IMR-90 (cell line): ENCODE results near the gene SYTL1. TPM values are rescaled to one million over a fixed set of nuclear protein-coding genes. Genes with fewer than 3 reads are reported as not detected.

Source experiments
- ATAC-seq: fragments of 200-7000 bp; cut with Tn5 transposase; 2 replicates; pipeline ENCODE4 v1.9.1; 2020; ENCODE audit warnings: low read depth, mild to moderate bottlenecking, moderate library complexity
- BruUV-seq: library from RNA; stranded (reverse); fragments of 400-500 nt; replicated peaks from 2 replicates; lab custom pipeline; 2021; lab: Mats Ljungman, UMichigan
- CTCF ChIA-PET: fragments of 300-600 bp; formaldehyde crosslinking; extraction: SDS; loops from one replicate; lab custom pipeline; 2021; ENCODE audit warnings: antibody characterized with exemption; lab: Yijun Ruan, JAX
- POLR2A ChIA-PET: fragments of 300-600 bp; sonication (Branson Sonifier 250); formaldehyde crosslinking; loops from one replicate; lab custom pipeline; 2022; ENCODE audit warnings: antibody characterized with exemption; ENCODE audit not compliant: unreplicated experiment; lab: Charles Lee
- DNase-seq: peaks from one replicate; pipeline ENCODE4 v3.0.0; 2013
- H2AFZ ChIP-seq: replicated peaks from 2 replicates; pipeline ENCODE3; 2013; ENCODE audit warnings: low read length, mild to moderate bottlenecking; ENCODE audit not compliant: poor library complexity
- H2AK5ac ChIP-seq: 2 replicates; pipeline ENCODE4 v1.6.1; 2013; ENCODE audit warnings: low read depth, low read length, inconsistent platforms
- H2AK9ac ChIP-seq: replicated peaks from 2 replicates; pipeline ENCODE3; 2013; ENCODE audit warnings: mild to moderate bottlenecking, low read depth, low read length, moderate library complexity; ENCODE audit not compliant: poor library complexity
- H2BK120ac ChIP-seq: 2 replicates; pipeline ENCODE4 v1.6.1; 2013; ENCODE audit warnings: low read depth, low read length, inconsistent platforms
- H2BK15ac ChIP-seq: 3 replicates; pipeline ENCODE4 v1.6.1; 2013; ENCODE audit warnings: low read depth, low read length, inconsistent platforms
- H2BK20ac ChIP-seq: 2 replicates; pipeline ENCODE4 v1.6.1; 2013; ENCODE audit warnings: low read depth, mild to moderate bottlenecking, inconsistent platforms, low read length, moderate library complexity
- H2BK5ac ChIP-seq: 2 replicates; pipeline ENCODE4 v1.6.1; 2013; ENCODE audit warnings: mild to moderate bottlenecking, low read depth, low read length, inconsistent platforms; ENCODE audit not compliant: poor library complexity, severe bottlenecking
- H3K14ac ChIP-seq: replicated peaks from 2 replicates; pipeline ENCODE4 v1.6.1; 2013; ENCODE audit warnings: low read depth, low read length, inconsistent platforms
- H3K18ac ChIP-seq: 2 replicates; pipeline ENCODE4 v1.6.1; 2013; ENCODE audit warnings: low read depth, low read length, control low read depth
- H3K23ac ChIP-seq: 2 replicates; pipeline ENCODE4 v1.6.1; 2013; ENCODE audit warnings: low read depth, low read length, inconsistent platforms
- H3K27ac ChIP-seq: 2 replicates; pipeline ENCODE4 v1.5.1; 2013; ENCODE audit warnings: mild to moderate bottlenecking, control low read depth, low read length; ENCODE audit not compliant: insufficient read depth
- H3K27me3 ChIP-seq: 2 replicates; pipeline ENCODE4 v1.6.1; 2013; ENCODE audit warnings: low read length; ENCODE audit not compliant: control insufficient read depth, insufficient read depth
- H3K36me3 ChIP-seq: 2 replicates; pipeline ENCODE4 v1.6.1; 2013; ENCODE audit warnings: low read length, mixed read lengths; ENCODE audit not compliant: control insufficient read depth, insufficient read depth
- H3K4ac ChIP-seq: 2 replicates; pipeline ENCODE4 v1.6.1; 2013; ENCODE audit warnings: low read depth, low read length, inconsistent platforms
- H3K4me1 ChIP-seq: 2 replicates; pipeline ENCODE4 v1.6.1; 2013; ENCODE audit warnings: low read length, mixed read lengths; ENCODE audit not compliant: control insufficient read depth, insufficient read depth
- H3K4me2 ChIP-seq: 2 replicates; pipeline ENCODE4 v1.6.1; 2013; ENCODE audit warnings: low read depth, mild to moderate bottlenecking, control low read depth, low read length, moderate library complexity
- H3K4me3 ChIP-seq: 2 replicates; pipeline ENCODE4 v1.5.1; 2013; ENCODE audit warnings: low read depth, mild to moderate bottlenecking, control low read depth, low read length, moderate library complexity; ENCODE audit not compliant: insufficient read depth
- H3K56ac ChIP-seq: 2 replicates; pipeline ENCODE4 v1.6.1; 2013; ENCODE audit warnings: low read length, inconsistent platforms; ENCODE audit not compliant: insufficient read depth; ENCODE audit errors: extremely low read depth
- H3K79me1 ChIP-seq, 2 experiments: 2 replicates each; pipeline ENCODE4 v1.6.1; 2013; ENCODE audit warnings: low read length in 2 of 2, inconsistent platforms in 1 of 2, low read depth in 1 of 2
- H3K9ac ChIP-seq: 2 replicates; pipeline ENCODE4 v1.6.1; 2013; ENCODE audit warnings: low read depth, low read length, control low read depth
- H3K9me1 ChIP-seq: 2 replicates; pipeline ENCODE4 v1.6.1; 2013; ENCODE audit warnings: low read length, inconsistent platforms; ENCODE audit not compliant: insufficient read depth
- H3K9me3 ChIP-seq: 2 replicates; pipeline ENCODE4 v1.6.1; 2013; ENCODE audit warnings: low read length; ENCODE audit not compliant: control insufficient read depth, insufficient read depth
- H4K20me1 ChIP-seq: 2 replicates; pipeline ENCODE4 v1.6.1; 2013; ENCODE audit warnings: low read length, inconsistent platforms; ENCODE audit not compliant: insufficient read depth
- H4K5ac ChIP-seq: 2 replicates; pipeline ENCODE4 v1.6.1; 2013; ENCODE audit warnings: mild to moderate bottlenecking, low read depth, low read length, control low read depth
- H4K8ac ChIP-seq, 2 experiments: 2 replicates each; pipeline ENCODE4 v1.6.1; 2013; ENCODE audit warnings: low read depth in 2 of 2, low read length in 2 of 2, control low read depth in 1 of 2, inconsistent platforms in 1 of 2
- H4K91ac ChIP-seq: 2 replicates; pipeline ENCODE4 v1.6.1; 2013; ENCODE audit warnings: low read depth, low read length, inconsistent platforms; ENCODE audit not compliant: insufficient read depth
- BHLHE40 ChIP-seq: fragments of 150-350 bp; IDR thresholded peaks from 2 replicates; pipeline ENCODE4 v1.6.1; 2016; ENCODE audit warnings: mild to moderate bottlenecking, low read depth, low read length
- CEBPB ChIP-seq: IDR thresholded peaks from 2 replicates; pipeline ENCODE4 v1.6.1; 2012; ENCODE audit warnings: low read depth, low read length, improper control_type of control experiment
- CHD1 ChIP-seq: IDR thresholded peaks from 2 replicates; pipeline ENCODE4 v1.6.1; 2012; ENCODE audit warnings: low read depth, low read length, improper control_type of control experiment
- ELK1 ChIP-seq: fragments of 150-350 bp; IDR thresholded peaks from 2 replicates; pipeline ENCODE4 v1.6.1; 2016; ENCODE audit warnings: low read depth, mild to moderate bottlenecking, low read length, moderate library complexity, borderline replicate concordance
- FOS ChIP-seq: fragments of 150-350 bp; IDR thresholded peaks from 2 replicates; pipeline ENCODE4 v1.6.1; 2016; ENCODE audit warnings: low read depth, low read length
- MAFK ChIP-seq: IDR thresholded peaks from 2 replicates; pipeline ENCODE4 v1.6.1; 2012; ENCODE audit warnings: low read depth, low read length, improper control_type of control experiment
- MAZ ChIP-seq: IDR thresholded peaks from 2 replicates; pipeline ENCODE4 v1.6.1; 2012; ENCODE audit warnings: low read depth, mild to moderate bottlenecking, low read length, improper control_type of control experiment, moderate library complexity, borderline replicate concordance
- MXI1 ChIP-seq: IDR thresholded peaks from 2 replicates; pipeline ENCODE4 v1.6.1; 2012; ENCODE audit warnings: low read depth, mild to moderate bottlenecking, low read length, moderate library complexity, borderline replicate concordance
- NFE2L2 ChIP-seq: fragments of 150-350 bp; IDR thresholded peaks from 2 replicates; pipeline ENCODE4 v1.6.1; 2016; ENCODE audit warnings: low read depth, mild to moderate bottlenecking, low read length
- POLR2A ChIP-seq: IDR thresholded peaks from 2 replicates; pipeline ENCODE4 v1.6.1; 2012; ENCODE audit warnings: mild to moderate bottlenecking, low read depth, low read length
- RAD21 ChIP-seq: IDR thresholded peaks from 2 replicates; pipeline ENCODE4 v1.6.1; 2012; ENCODE audit warnings: low read length, improper control_type of control experiment
- RCOR1 ChIP-seq: IDR thresholded peaks from 2 replicates; pipeline ENCODE4 v1.6.1; 2012; ENCODE audit warnings: mild to moderate bottlenecking, low read length, improper control_type of control experiment; ENCODE audit not compliant: insufficient replicate concordance
- RFX5 ChIP-seq: IDR thresholded peaks from 2 replicates; pipeline ENCODE4 v1.8.0; 2012; ENCODE audit warnings: low read depth, mild to moderate bottlenecking, low read length, moderate library complexity
- SMC3 ChIP-seq: fragments of 150-350 bp; IDR thresholded peaks from 2 replicates; pipeline ENCODE4 v1.6.1; 2016; ENCODE audit warnings: low read depth, mild to moderate bottlenecking, antibody characterized with exemption, low read length, moderate library complexity
- WGBS, 2 experiments: methylation state at CpG; one replicate each; pipeline versions ENCODE4 v1.1.5 to v1.1.7; 2013; ENCODE audit warnings: missing lambda C conversion rate in 2 of 2; ENCODE audit not compliant: insufficient read length in 1 of 2; ENCODE audit errors: extremely low coverage in 2 of 2; 5-methylcytosine and 5-hydroxymethylcytosine counted together
- dilution Hi-C: fragments of 300-500 bp; cut with HindIII; formaldehyde crosslinking; loops from one replicate; pipeline ENCODE4 v1.14.3; 2018; ENCODE audit warnings: low sequenced_read_pairs; ENCODE audit not compliant: unreplicated experiment
- in situ Hi-C: fragments of 300-500 bp; cut with MboI; formaldehyde crosslinking; loops from 3 replicates; pipeline ENCODE4 v1.14.3; 2019; ENCODE audit warnings: low sequenced_read_pairs, inconsistent platforms, mixed read lengths
- intact Hi-C: fragments of 100-400 bp; cut with micrococcal nuclease; formaldehyde crosslinking; loops from 2 replicates; pipeline ENCODE4 v1.10.0; 2022
- polyA plus RNA-seq, 3 experiments: library from polyadenylated mRNA; depleted of rRNA; stranded (reverse); fragments of >200 nt; gene quantifications; 2 replicates each; pipeline ENCODE4 v1.2.3, GENCODE V29; 2012; ENCODE audit warnings: low replicate concordance in 1 of 3
- total RNA-seq: library from RNA; depleted of rRNA; stranded (reverse); fragments of >200 nt; gene quantifications from 2 replicates; pipeline ENCODE4 v1.2.3, GENCODE V29; 2012
- TF ChIP-seq, protein P1 (sequence below): conservative IDR thresholded peaks from 2 replicates; pipeline ENCODE4 v1.5.1; 2012; ENCODE audit warnings: mild to moderate bottlenecking, low read depth, low read length, improper control_type of control experiment
- TF ChIP-seq, protein P2 (sequence below): fragments of 150-350 bp; IDR thresholded peaks from 2 replicates; pipeline ENCODE4 v1.6.1; 2017; ENCODE audit warnings: mild to moderate bottlenecking, antibody characterized with exemption, low read length, low read depth

Gene SYTL1
- total and polyA plus RNA-seq, 2 of the 4 experiments (the other 2 are of a cell fraction) = 0.18 to 1.0 TPM

GRCh38 chr1:27331922-27332321, 9.9 kb upstream of the SYTL1 start:
- ATAC-seq (no peak), DNase-seq (no peak)
- Histone ChIP-seq H2AFZ (no peak overlapping the region), H3K56ac (no peak overlapping the region), H4K8ac (no peak overlapping the region), H3K9me3 (no peaks in the 10 kb centered on the region), H2BK15ac (no peak overlapping the region), H3K36me3 (peaks cover 55% of the 10 kb centered on the region), H3K9me1 (peaks cover 2% of the 10 kb centered on the region; the same call in 1 of the 2 replicates), H2BK120ac (no peak overlapping the region), H3K4ac (no peak overlapping the region), H3K4me3 (no peak overlapping the region), H2AK9ac (peak overlapping the region; percentile 15), H3K4me2 (no peak overlapping the region), H3K4me1 (0 out of 2 replicates have a peak, but pooled peaks cover under 1% of the 10 kb centered on the region), H2BK5ac (no peak overlapping the region), H3K23ac (no peak overlapping the region), H3K14ac (no peak overlapping the region), H3K27ac (no peak overlapping the region), H3K27me3 (no peaks in the 10 kb centered on the region), H3K79me1 (peaks cover 12 to 47% of the 10 kb centered on the region in 2 experiments), H2BK20ac (no peak overlapping the region), H3K9ac (no peak overlapping the region), H3K18ac (no peak overlapping the region), H4K5ac (no peak overlapping the region), H4K91ac (no peak overlapping the region), H2AK5ac (no peak overlapping the region), H4K20me1 (peaks cover 40% of the 10 kb centered on the region)
- WGBS, 2 experiments = no CpG with 5 or more reads among the region's 5 CpGs
- POLR2A ChIA-PET = no interaction called here
- in situ Hi-C loops = no loop called here
- CTCF ChIA-PET = interaction anchor here (0.7 to 1.6 kb wide), 4 partner anchors 27 to 275 kb away, joined by 3 to 6 read pairs (median 4); partner anchors contain the start of gene MAP3K6
- dilution Hi-C loops = no loop called here
- BruUV-seq = no TSS peak
- intact Hi-C loops = no loop called here
- TF ChIP-seq BHLHE40 (no peak), CEBPB (no peak), RAD21 (no peak), RCOR1 (no peak), RFX5 (no peak), NFE2L2 (no peak), SMC3 (no peak), CHD1 (no peak), POLR2A (no peak), MAZ (no peak), ELK1 (no peak), MXI1 (no peak), MAFK (no peak), FOS (no peak)
- TF ChIP-seq, protein P1, sequence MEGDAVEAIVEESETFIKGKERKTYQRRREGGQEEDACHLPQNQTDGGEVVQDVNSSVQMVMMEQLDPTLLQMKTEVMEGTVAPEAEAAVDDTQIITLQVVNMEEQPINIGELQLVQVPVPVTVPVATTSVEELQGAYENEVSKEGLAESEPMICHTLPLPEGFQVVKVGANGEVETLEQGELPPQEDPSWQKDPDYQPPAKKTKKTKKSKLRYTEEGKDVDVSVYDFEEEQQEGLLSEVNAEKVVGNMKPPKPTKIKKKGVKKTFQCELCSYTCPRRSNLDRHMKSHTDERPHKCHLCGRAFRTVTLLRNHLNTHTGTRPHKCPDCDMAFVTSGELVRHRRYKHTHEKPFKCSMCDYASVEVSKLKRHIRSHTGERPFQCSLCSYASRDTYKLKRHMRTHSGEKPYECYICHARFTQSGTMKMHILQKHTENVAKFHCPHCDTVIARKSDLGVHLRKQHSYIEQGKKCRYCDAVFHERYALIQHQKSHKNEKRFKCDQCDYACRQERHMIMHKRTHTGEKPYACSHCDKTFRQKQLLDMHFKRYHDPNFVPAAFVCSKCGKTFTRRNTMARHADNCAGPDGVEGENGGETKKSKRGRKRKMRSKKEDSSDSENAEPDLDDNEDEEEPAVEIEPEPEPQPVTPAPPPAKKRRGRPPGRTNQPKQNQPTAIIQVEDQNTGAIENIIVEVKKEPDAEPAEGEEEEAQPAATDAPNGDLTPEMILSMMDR = no peak
- TF ChIP-seq, protein P2, sequence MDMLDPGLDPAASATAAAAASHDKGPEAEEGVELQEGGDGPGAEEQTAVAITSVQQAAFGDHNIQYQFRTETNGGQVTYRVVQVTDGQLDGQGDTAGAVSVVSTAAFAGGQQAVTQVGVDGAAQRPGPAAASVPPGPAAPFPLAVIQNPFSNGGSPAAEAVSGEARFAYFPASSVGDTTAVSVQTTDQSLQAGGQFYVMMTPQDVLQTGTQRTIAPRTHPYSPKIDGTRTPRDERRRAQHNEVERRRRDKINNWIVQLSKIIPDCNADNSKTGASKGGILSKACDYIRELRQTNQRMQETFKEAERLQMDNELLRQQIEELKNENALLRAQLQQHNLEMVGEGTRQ = no peak
